OCI-LY1 (cell line): ENCODE measurements around the gene COPB1.

Experiments
- EZH2 ChIP-seq: fragments of 200-600 bp; sonication (generic), shearing (Covaris generic); IDR thresholded peaks from 2 replicates; pipeline ENCODE4 v1.8.0; 2017; ENCODE audit warnings: borderline replicate concordance, mixed run types, mild to moderate bottlenecking, antibody characterized with exemption, low read length, moderate library complexity, mixed read lengths
- TF ChIP-seq, protein P1 (sequence below): fragments of 200-600 bp; sonication (generic), shearing (Covaris generic); IDR thresholded peaks from 2 replicates; pipeline ENCODE4 v1.5.1; 2017; ENCODE audit warnings: mild to moderate bottlenecking, antibody characterized with exemption, low read length, moderate library complexity, mixed read lengths

- TF ChIP-seq, protein P1, sequence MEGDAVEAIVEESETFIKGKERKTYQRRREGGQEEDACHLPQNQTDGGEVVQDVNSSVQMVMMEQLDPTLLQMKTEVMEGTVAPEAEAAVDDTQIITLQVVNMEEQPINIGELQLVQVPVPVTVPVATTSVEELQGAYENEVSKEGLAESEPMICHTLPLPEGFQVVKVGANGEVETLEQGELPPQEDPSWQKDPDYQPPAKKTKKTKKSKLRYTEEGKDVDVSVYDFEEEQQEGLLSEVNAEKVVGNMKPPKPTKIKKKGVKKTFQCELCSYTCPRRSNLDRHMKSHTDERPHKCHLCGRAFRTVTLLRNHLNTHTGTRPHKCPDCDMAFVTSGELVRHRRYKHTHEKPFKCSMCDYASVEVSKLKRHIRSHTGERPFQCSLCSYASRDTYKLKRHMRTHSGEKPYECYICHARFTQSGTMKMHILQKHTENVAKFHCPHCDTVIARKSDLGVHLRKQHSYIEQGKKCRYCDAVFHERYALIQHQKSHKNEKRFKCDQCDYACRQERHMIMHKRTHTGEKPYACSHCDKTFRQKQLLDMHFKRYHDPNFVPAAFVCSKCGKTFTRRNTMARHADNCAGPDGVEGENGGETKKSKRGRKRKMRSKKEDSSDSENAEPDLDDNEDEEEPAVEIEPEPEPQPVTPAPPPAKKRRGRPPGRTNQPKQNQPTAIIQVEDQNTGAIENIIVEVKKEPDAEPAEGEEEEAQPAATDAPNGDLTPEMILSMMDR, result no peak
- TF ChIP-seq EZH2, result no peak
These were observed 89.7 kb downstream of the COPB1 start for GRCh38 chr11:14409891-14410290.
